ENCODE results near the gene MAMSTR.

DNA sequence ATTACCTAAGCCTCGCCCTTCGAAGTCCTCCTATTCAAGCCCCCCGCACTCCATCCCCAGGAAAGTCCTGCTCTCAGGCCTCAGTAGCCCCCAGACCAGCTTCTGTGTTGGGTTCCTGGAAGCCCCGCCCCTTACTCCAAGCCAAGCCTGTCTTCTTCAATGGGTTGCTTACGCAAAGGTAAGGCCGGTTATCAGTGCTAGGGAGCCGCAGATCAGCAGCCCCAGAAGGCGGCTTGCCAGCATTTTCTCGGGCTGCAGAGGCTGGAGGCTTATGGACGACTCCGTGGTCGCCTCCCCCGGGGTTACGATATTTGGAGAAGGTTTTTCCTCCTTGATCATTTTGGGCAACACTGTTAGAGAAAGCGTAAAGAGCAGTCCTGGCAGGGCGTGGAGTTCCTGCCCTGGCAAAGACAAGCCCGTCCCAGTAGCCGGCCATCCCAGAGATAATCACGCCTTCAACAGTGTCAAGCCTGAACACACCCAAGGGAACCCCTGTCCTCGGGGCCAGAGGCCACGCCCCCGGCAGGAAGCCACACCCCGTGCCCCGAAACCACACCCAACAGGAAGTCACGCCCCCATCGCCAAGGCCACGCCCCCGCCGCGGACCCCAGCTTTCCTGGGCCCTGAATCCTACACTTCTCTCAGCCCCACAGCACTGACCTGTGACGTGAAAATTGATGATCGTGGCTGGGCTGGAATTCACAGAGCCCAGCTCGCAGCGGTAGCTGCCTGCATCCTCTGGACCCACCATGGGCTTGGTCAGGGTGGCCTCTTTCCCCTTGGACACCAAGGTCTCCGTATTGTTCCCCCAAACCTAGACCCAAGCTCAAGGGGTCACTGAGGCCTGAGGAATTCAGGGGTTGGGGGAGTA is 21.8 kb upstream of the MAMSTR start:
- TF ChIP-seq MXI1 (IDR thresholded peaks at IDR 0.05; ENCODE audit: borderline replicate concordance, low read depth, low read length) (no peak), POLR2A (IDR thresholded peaks at IDR 0.05; ENCODE audit: low read depth, low read length) (no peak), NFE2L2 (IDR thresholded peaks at IDR 0.05; ENCODE audit: low read depth, low read length) (no peak), BHLHE40 (IDR thresholded peaks at IDR 0.05; ENCODE audit: low read depth, low read length) (no peak), RCOR1 (IDR thresholded peaks at IDR 0.05; ENCODE audit: insufficient replicate concordance, low read length) (no peak), SMC3 (IDR thresholded peaks at IDR 0.05; ENCODE audit: low read depth, low read length) (no peak), MAFK (IDR thresholded peaks at IDR 0.05; ENCODE audit: low read depth, low read length) (no peak), CHD1 (IDR thresholded peaks at IDR 0.05; ENCODE audit: low read depth, low read length) (no peak), USF2 (IDR thresholded peaks at IDR 0.05; ENCODE audit: low read depth, low read length) (no peak), RAD21 (IDR thresholded peaks at IDR 0.05; ENCODE audit: low read length) (no peak)
- TF ChIP-seq, protein P1, sequence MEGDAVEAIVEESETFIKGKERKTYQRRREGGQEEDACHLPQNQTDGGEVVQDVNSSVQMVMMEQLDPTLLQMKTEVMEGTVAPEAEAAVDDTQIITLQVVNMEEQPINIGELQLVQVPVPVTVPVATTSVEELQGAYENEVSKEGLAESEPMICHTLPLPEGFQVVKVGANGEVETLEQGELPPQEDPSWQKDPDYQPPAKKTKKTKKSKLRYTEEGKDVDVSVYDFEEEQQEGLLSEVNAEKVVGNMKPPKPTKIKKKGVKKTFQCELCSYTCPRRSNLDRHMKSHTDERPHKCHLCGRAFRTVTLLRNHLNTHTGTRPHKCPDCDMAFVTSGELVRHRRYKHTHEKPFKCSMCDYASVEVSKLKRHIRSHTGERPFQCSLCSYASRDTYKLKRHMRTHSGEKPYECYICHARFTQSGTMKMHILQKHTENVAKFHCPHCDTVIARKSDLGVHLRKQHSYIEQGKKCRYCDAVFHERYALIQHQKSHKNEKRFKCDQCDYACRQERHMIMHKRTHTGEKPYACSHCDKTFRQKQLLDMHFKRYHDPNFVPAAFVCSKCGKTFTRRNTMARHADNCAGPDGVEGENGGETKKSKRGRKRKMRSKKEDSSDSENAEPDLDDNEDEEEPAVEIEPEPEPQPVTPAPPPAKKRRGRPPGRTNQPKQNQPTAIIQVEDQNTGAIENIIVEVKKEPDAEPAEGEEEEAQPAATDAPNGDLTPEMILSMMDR (conservative IDR thresholded peaks at IDR 0.05; ENCODE audit: low read depth, low read length), result no peak
